Retinal pigment epithelial cell (primary cell): Measurements from ENCODE around the gene MRPL16.

Experiments used
- DNase-seq: peaks from one replicate; pipeline ENCODE4 v3.0.0-alpha.2; 2010; ENCODE audit warnings: low read depth
- H3K4me3 ChIP-seq: 2 replicates; pipeline ENCODE4 v1.5.1; 2011; ENCODE audit warnings: mild to moderate bottlenecking, low read length, control low read depth, moderate library complexity
- TF ChIP-seq, protein P1 (sequence below): conservative IDR thresholded peaks from 2 replicates; pipeline ENCODE4 v1.5.1; 2011; ENCODE audit warnings: low read depth, low read length, control low read depth, inconsistent platforms

The MRPL16 gene

DNA sequence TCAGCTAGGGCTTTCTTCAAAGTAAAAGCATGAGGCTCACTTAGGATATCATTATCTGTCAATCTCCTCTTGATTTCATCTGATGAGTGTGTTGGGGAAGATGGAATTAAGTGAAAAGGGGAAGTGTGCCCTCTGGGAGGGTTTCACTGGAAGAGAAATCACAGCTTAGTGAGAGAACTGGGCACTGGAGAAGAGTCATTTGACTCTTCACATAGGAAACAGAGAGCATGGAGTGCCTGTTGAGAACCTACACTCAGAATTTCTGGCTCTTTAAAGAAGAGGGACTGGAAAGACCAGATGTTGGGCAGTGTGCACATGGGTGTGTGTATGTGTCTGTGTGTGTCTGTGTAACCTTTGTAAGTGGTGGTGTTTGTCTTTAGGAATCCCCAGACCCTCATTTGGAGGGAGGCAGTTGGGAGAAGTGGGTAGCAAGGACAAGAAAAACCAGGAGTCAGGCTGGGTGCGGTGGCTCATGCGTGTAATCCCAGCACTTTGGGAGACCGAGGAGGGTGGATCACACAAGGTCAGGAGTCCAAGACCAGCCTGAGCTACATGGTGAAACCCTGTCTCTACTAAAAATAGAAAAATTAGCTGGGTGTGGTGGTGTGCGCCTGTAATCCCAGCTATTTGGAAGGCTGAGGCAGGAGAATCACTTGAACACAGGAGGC is 45.4 kb downstream of the MRPL16 start:
- no peak for DNase-seq
- TF ChIP-seq, protein P1, sequence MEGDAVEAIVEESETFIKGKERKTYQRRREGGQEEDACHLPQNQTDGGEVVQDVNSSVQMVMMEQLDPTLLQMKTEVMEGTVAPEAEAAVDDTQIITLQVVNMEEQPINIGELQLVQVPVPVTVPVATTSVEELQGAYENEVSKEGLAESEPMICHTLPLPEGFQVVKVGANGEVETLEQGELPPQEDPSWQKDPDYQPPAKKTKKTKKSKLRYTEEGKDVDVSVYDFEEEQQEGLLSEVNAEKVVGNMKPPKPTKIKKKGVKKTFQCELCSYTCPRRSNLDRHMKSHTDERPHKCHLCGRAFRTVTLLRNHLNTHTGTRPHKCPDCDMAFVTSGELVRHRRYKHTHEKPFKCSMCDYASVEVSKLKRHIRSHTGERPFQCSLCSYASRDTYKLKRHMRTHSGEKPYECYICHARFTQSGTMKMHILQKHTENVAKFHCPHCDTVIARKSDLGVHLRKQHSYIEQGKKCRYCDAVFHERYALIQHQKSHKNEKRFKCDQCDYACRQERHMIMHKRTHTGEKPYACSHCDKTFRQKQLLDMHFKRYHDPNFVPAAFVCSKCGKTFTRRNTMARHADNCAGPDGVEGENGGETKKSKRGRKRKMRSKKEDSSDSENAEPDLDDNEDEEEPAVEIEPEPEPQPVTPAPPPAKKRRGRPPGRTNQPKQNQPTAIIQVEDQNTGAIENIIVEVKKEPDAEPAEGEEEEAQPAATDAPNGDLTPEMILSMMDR: no peak
- no peak overlapping the region for H3K4me3 ChIP-seq

DNA sequence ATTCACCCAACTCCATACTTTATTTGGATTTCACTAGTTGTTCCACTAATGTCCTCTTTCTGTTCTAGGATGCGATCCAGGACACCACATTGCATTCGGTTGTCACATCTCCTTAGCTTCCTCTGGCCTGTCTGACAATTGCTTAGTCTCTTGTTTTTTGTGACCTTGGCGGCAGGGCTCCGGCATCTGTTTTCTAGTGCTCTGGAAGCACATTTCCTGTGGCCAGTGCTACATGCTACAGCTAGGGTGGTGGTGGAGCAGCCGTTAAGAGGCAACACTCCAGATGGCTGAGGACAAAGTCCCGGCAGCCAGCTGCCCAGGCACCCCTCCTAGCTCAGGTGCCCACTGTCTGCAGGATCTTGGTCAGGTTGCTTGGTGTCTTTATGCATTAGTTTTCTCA is 48.6 kb downstream of the MRPL16 start:
- TF ChIP-seq, protein P1: no peak
- DNase-seq: no peak
- H3K4me3 ChIP-seq: no peak overlapping the region

DNA sequence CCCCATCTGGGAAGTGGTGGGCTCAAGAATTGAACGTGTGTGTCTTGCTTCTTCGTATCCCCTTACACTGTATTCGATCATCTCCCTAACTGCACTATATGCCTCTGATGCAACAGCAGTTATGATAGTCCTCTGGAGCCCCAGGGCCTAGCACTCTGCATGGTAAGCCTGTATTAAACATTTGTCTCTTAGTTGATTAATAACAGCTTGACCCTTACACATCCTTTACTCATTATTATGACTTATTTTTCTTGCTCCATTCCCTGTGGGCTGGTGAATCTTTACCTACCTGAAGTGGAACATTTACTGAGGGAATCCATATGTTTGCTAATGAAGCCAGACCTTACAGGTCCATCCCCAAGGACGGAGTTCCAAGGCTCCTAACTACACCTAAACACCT is 49.8 kb downstream of the MRPL16 start:
- H3K4me3 ChIP-seq: no peak overlapping the region
- TF ChIP-seq, protein P1: no peak
- no peak for DNase-seq

DNA sequence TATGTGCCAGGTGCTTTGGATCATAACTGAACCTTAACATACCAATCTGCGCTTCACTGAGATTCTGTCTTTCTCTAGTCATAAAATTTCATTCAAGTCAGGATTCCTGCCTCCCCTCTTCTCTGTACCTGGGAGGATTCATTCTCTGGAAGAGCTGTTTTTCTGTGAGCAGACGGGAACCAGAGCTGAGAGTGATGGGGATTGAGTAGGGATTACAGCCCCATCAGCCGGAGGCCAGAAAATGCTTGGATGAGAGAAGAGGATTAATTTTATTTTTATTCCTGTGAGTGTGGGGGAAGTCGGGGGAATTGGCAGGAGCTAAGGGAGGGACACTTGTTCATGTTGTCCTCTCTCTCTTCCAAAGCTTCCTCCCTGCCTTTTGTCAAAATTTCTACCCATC is 50.7 kb downstream of the MRPL16 start:
- TF ChIP-seq, protein P1: no peak
- no peak for DNase-seq

DNA sequence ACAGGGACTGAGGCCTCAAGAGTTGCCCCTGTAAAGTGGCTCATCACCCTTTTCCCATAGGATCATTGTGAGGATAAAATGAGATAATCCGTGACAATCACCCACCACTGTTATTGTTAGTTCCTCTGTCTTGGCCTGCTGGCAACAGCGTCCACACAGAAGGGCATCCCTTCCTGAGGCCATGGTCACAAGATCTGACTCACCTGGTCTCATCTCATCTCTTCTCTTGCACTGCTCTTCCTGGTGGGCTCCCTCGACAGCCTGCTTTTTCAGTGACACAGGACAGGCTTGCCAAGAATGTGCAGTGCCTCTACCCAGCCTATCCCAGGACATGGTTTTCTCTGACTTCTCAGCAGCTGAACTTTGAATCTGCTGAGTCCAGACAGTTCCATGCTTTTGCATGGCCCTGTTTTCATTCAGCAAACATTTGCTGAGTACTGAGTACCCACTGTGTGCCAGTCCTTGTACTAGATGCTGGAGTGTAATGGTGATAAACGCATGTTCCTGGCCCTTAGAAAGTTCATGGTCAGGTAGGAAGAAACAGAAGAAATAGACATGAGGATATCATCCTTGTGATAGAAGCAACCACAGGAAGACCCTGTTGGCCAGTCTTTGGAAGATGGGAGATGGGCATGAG is 52.1 kb downstream of the MRPL16 start:
- TF ChIP-seq, protein P1: no peak
- H3K4me3 ChIP-seq: no peak overlapping the region
- DNase-seq: no peak

More for the DNA sequence above, 50.7 kb downstream of the MRPL16 start:
- H3K4me3 ChIP-seq: no peak overlapping the region

DNA sequence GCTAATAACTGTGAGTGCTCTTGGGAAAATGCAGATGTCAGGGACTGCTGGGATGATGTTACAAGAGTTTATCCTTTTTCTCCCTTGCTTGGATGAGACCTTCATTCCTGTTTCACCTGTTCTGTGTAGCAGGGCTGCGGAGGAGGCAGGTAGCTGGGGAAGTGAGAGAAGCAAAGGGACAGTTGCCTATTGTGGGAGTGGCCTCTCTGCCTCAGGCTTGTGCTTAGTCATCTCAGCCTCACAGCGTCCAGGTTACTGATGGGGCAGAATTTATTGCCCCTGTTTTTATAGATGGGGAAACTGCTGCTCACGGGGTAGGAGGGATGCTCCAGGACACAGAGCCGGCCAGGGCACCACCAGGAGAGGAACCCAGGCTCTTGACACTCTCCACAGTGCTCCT is 53.7 kb downstream of the MRPL16 start:
- TF ChIP-seq, protein P1: no peak
- peak overlapping the region; percentile 74 for H3K4me3 ChIP-seq
- DNase-seq: no peak

DNA sequence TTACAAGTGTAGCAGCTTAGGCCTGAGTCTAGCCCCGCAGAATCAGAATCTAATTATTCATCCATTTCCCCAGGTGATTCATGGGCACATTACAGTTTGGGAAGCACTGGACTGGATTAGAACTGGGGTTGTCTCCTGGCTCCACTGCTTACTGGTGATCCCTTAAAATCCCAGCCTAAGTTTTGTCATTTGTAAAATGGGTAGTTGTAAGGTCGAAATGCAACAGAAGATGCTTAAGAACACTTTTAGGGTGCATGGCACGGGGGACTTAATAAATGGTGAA is 54.1 kb downstream of the MRPL16 start:
- no peak for DNase-seq

More for the DNA sequence above, 54.1 kb downstream of the MRPL16 start:
- H3K4me3 ChIP-seq: peak overlapping the region; percentile 74
- TF ChIP-seq, protein P1: no peak
